ENCODE measurements around the gene RCBTB1. TPM values are rescaled to one million over a fixed set of nuclear protein-coding genes. Genes with fewer than 3 reads are reported as not detected.
"Not testable (repeated sequence)": the region's sequence is repeated elsewhere in the genome, so short reads cannot be mapped to it uniquely, and the experiment has no call there.

RCBTB1 gene
- total RNA-seq, 2 experiments from 2014 or later = 9.8 to 14.9 TPM

GRCh38 chr13:49571299-49572240 is 13.8 kb downstream of the RCBTB1 start:
- peaks cover 25% of the 10 kb centered on the region for H3K4me1 Mint-ChIP-seq
- POLR2A ChIA-PET = interaction anchor here (0.5 kb wide), 1 partner anchor 463 kb away, joined by 3 read pairs; no protein-coding TSS in a partner anchor
- intact Hi-C loops (cut with DNase I, micrococcal nuclease) = no loop called here

GRCh38 chr13:49569993-49570689 is 15.2 kb downstream of the RCBTB1 start:
- ATAC-seq (peak; percentile 95), DNase-seq (peak; percentile 19)
- POLR2A ChIA-PET = no interaction called here
- CTCF ChIA-PET = interaction anchor here (1.1 to 1.4 kb wide), 2 partner anchors 11 to 133 kb away, joined by 3 to 4 read pairs; no protein-coding TSS in a partner anchor
- Mint-ChIP-seq H3K4me1 (peaks cover 25% of the 10 kb centered on the region), H3K4me3 (no peak overlapping the region), H3K27me3 (no peaks in the 10 kb centered on the region), H3K27ac (peak overlapping the region; percentile 71), H3K9me3 (ENCODE audit: low read depth) (no peaks in the 10 kb centered on the region), H3K36me3 (ENCODE audit: low read depth) (peaks cover 4% of the 10 kb centered on the region)
- intact Hi-C loops (cut with DNase I, micrococcal nuclease) = no loop called here

More at GRCh38 chr13:49571299-49572240, 13.8 kb downstream of the RCBTB1 start:
- Mint-ChIP-seq H3K27ac (no peak overlapping the region), H3K36me3 (ENCODE audit: low read depth) (peaks cover under 1% of the 10 kb centered on the region), H3K4me3 (no peak overlapping the region), H3K27me3 (no peaks in the 10 kb centered on the region), H3K9me3 (ENCODE audit: low read depth) (no peaks in the 10 kb centered on the region)
- no peak for ATAC-seq
- no peak for DNase-seq
- CTCF ChIA-PET = interaction anchor here (0.6 to 1.1 kb wide), 2 partner anchors 35 to 134 kb away, joined by 3 read pairs; no protein-coding TSS in a partner anchor

- no peaks in the 10 kb centered on the region for H3K27me3 Mint-ChIP-seq
- CTCF ChIA-PET = no interaction called here
- POLR2A ChIA-PET = no interaction called here
- H3K4me1 Mint-ChIP-seq = peaks cover 25% of the 10 kb centered on the region
- ATAC-seq (no peak), DNase-seq (no peak)
- no peak overlapping the region for H3K27ac Mint-ChIP-seq
- no peaks in the 10 kb centered on the region for H3K9me3 Mint-ChIP-seq (ENCODE audit: low read depth)
- intact Hi-C loops (cut with DNase I, micrococcal nuclease) = no loop called here
- no peak overlapping the region for H3K4me3 Mint-ChIP-seq
- peaks cover 14% of the 10 kb centered on the region for H3K36me3 Mint-ChIP-seq (ENCODE audit: low read depth)
Observed at GRCh38 chr13:49567491-49567890, 17.9 kb downstream of the RCBTB1 start.

- ATAC-seq (no peak), DNase-seq (no peak)
- Mint-ChIP-seq H3K4me3 (no peak overlapping the region), H3K4me1 (peaks cover 21% of the 10 kb centered on the region), H3K9me3 (ENCODE audit: low read depth) (no peaks in the 10 kb centered on the region), H3K36me3 (ENCODE audit: low read depth) (peaks cover 14% of the 10 kb centered on the region), H3K27ac (no peak overlapping the region), H3K27me3 (no peaks in the 10 kb centered on the region)
- POLR2A ChIA-PET = no interaction called here
- intact Hi-C loops (cut with DNase I, micrococcal nuclease) = no loop called here
- CTCF ChIA-PET = interaction anchor here (0.6 kb wide), 1 partner anchor 93 kb away, joined by 3 read pairs; no protein-coding TSS in a partner anchor
Observed at GRCh38 chr13:49566461-49566860, 18.9 kb downstream of the RCBTB1 start.

- ATAC-seq; H3K4me3 Mint-ChIP-seq; CTCF ChIA-PET; intact Hi-C loops (cut with DNase I, micrococcal nuclease); POLR2A ChIA-PET; H3K27me3 Mint-ChIP-seq; DNase-seq; H3K9me3 Mint-ChIP-seq (ENCODE audit: low read depth); H3K27ac Mint-ChIP-seq: not testable (repeated sequence)
- Mint-ChIP-seq H3K4me1 (peaks cover 11% of the 10 kb centered on the region), H3K36me3 (ENCODE audit: low read depth) (peaks cover 18% of the 10 kb centered on the region)
Observed at GRCh38 chr13:49565461-49565860, 19.9 kb downstream of the RCBTB1 start.

DNA sequence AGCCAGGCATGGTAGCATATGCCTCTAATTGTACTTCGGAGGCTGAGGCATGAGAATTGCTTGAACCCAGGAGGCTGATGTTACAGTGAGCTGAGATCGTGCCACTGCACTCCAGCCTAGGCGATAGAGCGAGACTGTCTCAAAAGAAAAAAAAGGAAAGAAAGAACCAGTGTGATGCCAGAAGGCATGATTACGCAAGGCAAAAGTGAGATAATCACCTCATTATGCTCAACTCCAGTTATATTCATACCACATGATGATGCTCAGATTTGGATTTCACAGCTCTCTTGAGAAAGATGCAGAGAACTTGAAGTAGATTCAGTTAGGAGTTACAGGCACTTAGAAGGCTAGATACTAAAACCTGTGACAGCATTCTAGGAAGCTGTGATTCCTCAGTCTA is 21.8 kb downstream of the RCBTB1 start:
- no peaks in the 10 kb centered on the region for H3K9me3 Mint-ChIP-seq (ENCODE audit: low read depth)
- CTCF ChIA-PET = interaction anchor here (1.2 kb wide), 1 partner anchor 24 kb away, joined by 3 read pairs; no protein-coding TSS in a partner anchor
- H3K27me3 Mint-ChIP-seq = no peaks in the 10 kb centered on the region
- peaks cover 34% of the 10 kb centered on the region for H3K36me3 Mint-ChIP-seq (ENCODE audit: low read depth)
- POLR2A ChIA-PET = interaction anchor here (0.6 kb wide), 1 partner anchor 119 kb away, joined by 3 read pairs; no protein-coding TSS in a partner anchor
- no peak overlapping the region for H3K4me3 Mint-ChIP-seq
- no peak overlapping the region for H3K27ac Mint-ChIP-seq
- ATAC-seq = no peak
- H3K4me1 Mint-ChIP-seq = no peaks in the 10 kb centered on the region
- DNase-seq = no peak
- intact Hi-C loops (cut with DNase I, micrococcal nuclease) = no loop called here

- ATAC-seq (no peak), DNase-seq (no peak)
- no peaks in the 10 kb centered on the region for H3K27me3 Mint-ChIP-seq
- H3K9me3 Mint-ChIP-seq (ENCODE audit: low read depth) = no peaks in the 10 kb centered on the region
- CTCF ChIA-PET = no interaction called here
- no peak overlapping the region for H3K4me3 Mint-ChIP-seq
- POLR2A ChIA-PET = no interaction called here
- H3K36me3 Mint-ChIP-seq (ENCODE audit: low read depth) = peaks cover 41% of the 10 kb centered on the region
- no peak overlapping the region for H3K27ac Mint-ChIP-seq
- intact Hi-C loops (cut with DNase I, micrococcal nuclease) = no loop called here
- no peaks in the 10 kb centered on the region for H3K4me1 Mint-ChIP-seq
Observed at GRCh38 chr13:49561062-49561410, 24.3 kb downstream of the RCBTB1 start.

- POLR2A ChIA-PET = no interaction called here
- H3K27ac Mint-ChIP-seq = no peak overlapping the region
- H3K36me3 Mint-ChIP-seq (ENCODE audit: low read depth) = peaks cover 41% of the 10 kb centered on the region
- CTCF ChIA-PET = interaction anchor here (0.6 to 0.7 kb wide), 3 partner anchors 23 to 68 kb away, joined by 3 read pairs; partner anchors contain the start of gene ARL11
- intact Hi-C loops (cut with DNase I, micrococcal nuclease) = no loop called here
- peak; percentile 23 for DNase-seq
- H3K27me3 Mint-ChIP-seq = no peaks in the 10 kb centered on the region
- ATAC-seq = no peak
- H3K4me3 Mint-ChIP-seq = no peak overlapping the region
- H3K4me1 Mint-ChIP-seq = no peaks in the 10 kb centered on the region
- no peaks in the 10 kb centered on the region for H3K9me3 Mint-ChIP-seq (ENCODE audit: low read depth)
Observed at GRCh38 chr13:49560270-49561061, 24.9 kb downstream of the RCBTB1 start.

GRCh38 chr13:49559006-49559405 is 26.4 kb downstream of the RCBTB1 start:
- H3K27me3 Mint-ChIP-seq = no peaks in the 10 kb centered on the region
- H3K36me3 Mint-ChIP-seq (ENCODE audit: low read depth) = peaks cover 42% of the 10 kb centered on the region
- no peak overlapping the region for H3K27ac Mint-ChIP-seq
- H3K4me3 Mint-ChIP-seq = no peak overlapping the region
- intact Hi-C loops (cut with DNase I, micrococcal nuclease) = no loop called here
- no peak for DNase-seq
- ChIA-PET CTCF (no interaction called here), POLR2A (no interaction called here)
- no peaks in the 10 kb centered on the region for H3K4me1 Mint-ChIP-seq
- no peak for ATAC-seq
- H3K9me3 Mint-ChIP-seq (ENCODE audit: low read depth) = no peaks in the 10 kb centered on the region

- ChIA-PET POLR2A (no interaction called here), CTCF (no interaction called here)
- H3K4me1 Mint-ChIP-seq = no peaks in the 10 kb centered on the region
- no peaks in the 10 kb centered on the region for H3K27me3 Mint-ChIP-seq
- no peaks in the 10 kb centered on the region for H3K9me3 Mint-ChIP-seq (ENCODE audit: low read depth)
- H3K36me3 Mint-ChIP-seq (ENCODE audit: low read depth) = peaks cover 34% of the 10 kb centered on the region
- no peak for DNase-seq
- no peak overlapping the region for H3K27ac Mint-ChIP-seq
- no peak overlapping the region for H3K4me3 Mint-ChIP-seq
- intact Hi-C loops (cut with DNase I, micrococcal nuclease) = no loop called here
- ATAC-seq = no peak
Observed at GRCh38 chr13:49554387-49554786, 31.0 kb downstream of the RCBTB1 start.

- no peak overlapping the region for H3K4me3 Mint-ChIP-seq
- DNase-seq = no peak
- ATAC-seq = no peak
- intact Hi-C loops (cut with DNase I, micrococcal nuclease) = no loop called here
- ChIA-PET CTCF (no interaction called here), POLR2A (no interaction called here)
- no peaks in the 10 kb centered on the region for H3K4me1 Mint-ChIP-seq
- H3K27ac Mint-ChIP-seq = no peak overlapping the region
- H3K9me3 Mint-ChIP-seq (ENCODE audit: low read depth) = no peaks in the 10 kb centered on the region
- peaks cover 31% of the 10 kb centered on the region for H3K36me3 Mint-ChIP-seq (ENCODE audit: low read depth)
- no peaks in the 10 kb centered on the region for H3K27me3 Mint-ChIP-seq
Observed at GRCh38 chr13:49553888-49554287, 31.5 kb downstream of the RCBTB1 start.

All from activated CD4-positive, alpha-beta T cell treated with anti-CD3 and anti-CD28 coated beads for 36 hours (primary cell).